ENCODE results near the gene PTAR1.
A peak's percentile ranks its signal among the peaks of the same experiment; 100 is the strongest.

The PTAR1 gene

GRCh38 chr9:69798744-69799143, 38.9 kb upstream of the PTAR1 start:
- no peak for DNase-seq (ENCODE audit: low read depth)
- no peak for TF ChIP-seq CTCF (conservative IDR thresholded peaks at IDR 0.05; ENCODE audit: low read depth, low read length)

GRCh38 chr9:69797675-69798074, 37.9 kb upstream of the PTAR1 start:
- no peak for TF ChIP-seq CTCF (conservative IDR thresholded peaks at IDR 0.05; ENCODE audit: low read depth, low read length)
- DNase-seq (ENCODE audit: low read depth): no peak
- no peak overlapping the region for H3K4me3 ChIP-seq (ENCODE audit: low read length)

More at GRCh38 chr9:69798744-69799143, 38.9 kb upstream of the PTAR1 start:
- H3K4me3 ChIP-seq (ENCODE audit: low read length): no peak overlapping the region

- no peak overlapping the region for H3K4me3 ChIP-seq (ENCODE audit: low read length)
- no peak for DNase-seq (ENCODE audit: low read depth)
- no peak for TF ChIP-seq CTCF (conservative IDR thresholded peaks at IDR 0.05; ENCODE audit: low read depth, low read length)
These were observed 34.5 kb upstream of the PTAR1 start for GRCh38 chr9:69794356-69794755.

GRCh38 chr9:69785757-69786156, 25.9 kb upstream of the PTAR1 start:
- DNase-seq (ENCODE audit: low read depth): no peak
- H3K4me3 ChIP-seq (ENCODE audit: low read length): no peak overlapping the region
- TF ChIP-seq CTCF (conservative IDR thresholded peaks at IDR 0.05; ENCODE audit: low read depth, low read length): peak; percentile 28

GRCh38 chr9:69773258-69773657, 13.4 kb upstream of the PTAR1 start:
- TF ChIP-seq CTCF (conservative IDR thresholded peaks at IDR 0.05; ENCODE audit: low read depth, low read length): no peak
- no peak overlapping the region for H3K4me3 ChIP-seq (ENCODE audit: low read length)

GRCh38 chr9:69771775-69772418, 12.1 kb upstream of the PTAR1 start:
- no peak overlapping the region for H3K4me3 ChIP-seq (ENCODE audit: low read length)
- DNase-seq (ENCODE audit: low read depth): peak; percentile 36
- no peak for TF ChIP-seq CTCF (conservative IDR thresholded peaks at IDR 0.05; ENCODE audit: low read depth, low read length)

More at GRCh38 chr9:69773258-69773657, 13.4 kb upstream of the PTAR1 start:
- DNase-seq (ENCODE audit: low read depth): no peak

- no peak overlapping the region for H3K4me3 ChIP-seq (ENCODE audit: low read length)
- TF ChIP-seq CTCF (conservative IDR thresholded peaks at IDR 0.05; ENCODE audit: low read depth, low read length): no peak
- no peak for DNase-seq (ENCODE audit: low read depth)
These were observed 8.9 kb upstream of the PTAR1 start for GRCh38 chr9:69768716-69769115.

Data from retinal pigment epithelial cell (primary cell).